GM19397 (cell line): ENCODE measurements around the gene SPAAR.

Source experiments
- ATAC-seq: cut with Tn5 transposase; IDR thresholded peaks from one replicate; pipeline ENCODE4 v1.9.1; 2021; ENCODE audit warnings: mild to moderate bottlenecking, moderate library complexity; ENCODE audit not compliant: unreplicated experiment

SPAAR gene

GRCh38 chr9:35945341-35946018 is 36.2 kb downstream of the SPAAR start:
- ATAC-seq: no peak

- no peak for ATAC-seq
These were observed 39.2 kb downstream of the SPAAR start for GRCh38 chr9:35948451-35948850.

GRCh38 chr9:35948901-35949318 is 39.6 kb downstream of the SPAAR start:
- no peak for ATAC-seq

DNA sequence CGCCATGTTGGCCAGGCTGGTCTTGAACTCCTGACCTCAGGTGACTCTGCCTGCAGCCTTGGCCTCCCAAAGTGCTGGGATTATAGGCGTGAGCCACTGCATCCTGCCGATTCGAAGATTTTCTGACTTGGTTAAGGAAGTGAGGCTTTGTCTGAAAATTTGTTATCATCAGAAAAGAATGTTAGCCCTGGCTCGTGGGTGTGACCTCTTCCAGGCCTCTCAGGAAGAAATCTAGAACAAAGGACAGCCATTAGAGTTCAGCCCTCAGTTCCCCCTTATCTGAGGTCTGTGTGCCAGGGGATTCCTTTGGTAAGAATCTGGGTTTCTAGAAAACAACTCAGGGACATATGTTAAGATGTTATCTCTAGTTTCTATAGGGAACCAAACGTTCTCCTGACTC is 42.4 kb downstream of the SPAAR start:
- no peak for ATAC-seq

DNA sequence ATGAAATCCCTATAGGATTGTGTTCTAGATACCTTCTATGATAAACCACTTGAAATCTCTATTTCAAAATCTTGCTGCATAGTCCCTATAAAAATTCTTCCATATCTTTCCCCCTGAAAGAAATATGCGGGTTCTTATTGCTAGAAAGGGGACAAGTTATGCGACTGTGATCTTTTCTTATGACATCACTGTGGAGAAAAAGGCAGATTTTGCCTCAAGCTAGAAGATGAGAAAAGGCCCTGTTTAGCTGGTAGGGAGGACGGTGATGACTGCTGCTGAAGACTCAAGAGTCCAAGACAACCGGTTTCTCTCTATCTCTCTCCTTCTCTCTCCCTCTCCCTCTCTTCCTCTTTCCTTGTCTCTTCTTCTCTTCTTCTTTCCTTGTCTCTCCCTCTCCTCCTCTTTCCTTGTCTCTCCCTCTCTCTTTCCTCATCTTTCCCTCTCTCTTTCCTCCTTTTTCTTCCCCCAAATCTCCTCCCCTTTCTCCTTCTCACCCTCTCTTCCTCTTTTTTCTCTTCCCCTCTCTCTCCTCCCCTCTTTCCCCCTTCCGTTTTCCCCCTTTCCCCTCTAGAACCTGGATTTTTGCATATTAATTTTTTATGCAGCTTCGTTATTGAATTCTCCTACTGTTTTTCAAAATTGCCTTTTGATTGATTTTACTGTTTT is 43.4 kb downstream of the SPAAR start:
- ATAC-seq: no peak

GRCh38 chr9:35954942-35955546 is 45.8 kb downstream of the SPAAR start:
- no peak for ATAC-seq

- ATAC-seq: no peak
These were observed 47.4 kb downstream of the SPAAR start for GRCh38 chr9:35956651-35957050.

- no peak for ATAC-seq
These were observed 49.0 kb downstream of the SPAAR start, which contains the start of gene OR2S2 for GRCh38 chr9:35958104-35958837. Gene OR2S2, minus strand, starts transcription at chr9:35958154. Its CDS starts 56 bp downstream, at chr9:35958098.

GRCh38 chr9:35960039-35960655 is 50.9 kb downstream of the SPAAR start:
- no peak for ATAC-seq
